ENCODE results near the gene PTGR3. TPM values are rescaled to one million over a fixed set of nuclear protein-coding genes. Genes with fewer than 3 reads are reported as not detected.

Gene PTGR3
- total RNA-seq, 4 donors from 2014 or later = 16.9 to 24.3 (median 21.1) TPM

GRCh38 chr18:75179819-75180600, 28.9 kb downstream of the PTGR3 start:
- no peak for DNase-seq (ENCODE audit: low spot score)
- ATAC-seq (ENCODE audit: low FRiP score) = no peak
- TF ChIP-seq CTCF (IDR thresholded peaks at IDR 0.05) = no peak

- ATAC-seq (ENCODE audit: low FRiP score) = no peak
- DNase-seq (ENCODE audit: low spot score) = no peak
- TF ChIP-seq CTCF (IDR thresholded peaks at IDR 0.05) = no peak
Observed at GRCh38 chr18:75178376-75178775, 30.6 kb downstream of the PTGR3 start.

- DNase-seq (ENCODE audit: low spot score) (no peak), ATAC-seq (ENCODE audit: low FRiP score) (no peak)
- TF ChIP-seq CTCF (IDR thresholded peaks at IDR 0.05) = no peak
Observed at GRCh38 chr18:75176849-75177248, 32.1 kb downstream of the PTGR3 start.

- ATAC-seq (ENCODE audit: low FRiP score) (no peak), DNase-seq (ENCODE audit: low spot score) (no peak)
- TF ChIP-seq CTCF (IDR thresholded peaks at IDR 0.05) = no peak
Observed at GRCh38 chr18:75173738-75174137, 35.2 kb downstream of the PTGR3 start.

- DNase-seq (ENCODE audit: low spot score) (no peak), ATAC-seq (ENCODE audit: low FRiP score) (no peak)
- no peak for TF ChIP-seq CTCF (IDR thresholded peaks at IDR 0.05)
Observed at GRCh38 chr18:75173125-75173432, 35.9 kb downstream of the PTGR3 start.

GRCh38 chr18:75172299-75173124, 36.4 kb downstream of the PTGR3 start:
- ATAC-seq (ENCODE audit: low FRiP score) = no peak
- TF ChIP-seq CTCF (IDR thresholded peaks at IDR 0.05) = no peak
- DNase-seq (ENCODE audit: low spot score) = no peak
